Thyroid gland (tissue), 4 donors: ENCODE measurements around the gene HOXC9. TPM values are rescaled to one million over a fixed set of nuclear protein-coding genes. Genes with fewer than 3 reads are reported as not detected.

Source experiments
- DNase-seq, 2 donors: peaks; one replicate each; pipeline ENCODE4 v3.0.0-alpha.2; 2019
- H3K27ac ChIP-seq, 3 donors: fragments of 200-600 bp; sonication (generic); 1 replicate in 2 of 3; 2 replicates in 1 of 3; pipeline ENCODE4 v1.5.1; 2016 to 2019; ENCODE audit warnings: mild to moderate bottlenecking in 1 of 3, moderate library complexity in 1 of 3
- H3K27me3 ChIP-seq: fragments of 200-600 bp; sonication (generic); one replicate; pipeline ENCODE4 v1.5.1; 2019
- H3K36me3 ChIP-seq, 2 donors: fragments of 200-600 bp; sonication (generic); one replicate each; pipeline ENCODE4 v1.5.1; 2016 to 2019
- H3K4me1 ChIP-seq, 2 donors: fragments of 200-600 bp; sonication (generic); one replicate each; pipeline ENCODE4 v1.5.1; 2017 to 2019
- H3K4me3 ChIP-seq, 3 donors: fragments of 200-600 bp; sonication (generic); replicated peaks in 1 of 3; 1 replicate in 2 of 3; 2 replicates in 1 of 3; pipeline ENCODE4 v1.5.1; 2016; ENCODE audit warnings: mild to moderate bottlenecking in 1 of 3
- H3K9me3 ChIP-seq: fragments of 200-600 bp; sonication (generic); one replicate; pipeline ENCODE4 v1.5.1; 2017
- CTCF ChIP-seq, 6 experiments: fragments of 200-600 bp in 3 of 6; fragments of 450-650 bp in 3 of 6; sonication (generic) in 3 of 6; IDR thresholded peaks; one replicate each; pipeline ENCODE4 v1.5.1; 2016 to 2019; ENCODE audit warnings: antibody characterized with exemption in 6 of 6, mild to moderate bottlenecking in 2 of 6, inconsistent platforms in 1 of 6, moderate library complexity in 1 of 6
- POLR2A ChIP-seq, 2 donors: fragments of 450-650 bp; IDR thresholded peaks; one replicate each; pipeline ENCODE4 v1.6.1; 2017; ENCODE audit warnings: antibody characterized with exemption in 2 of 2, mild to moderate bottlenecking in 2 of 2, moderate library complexity in 1 of 2
- WGBS, 2 donors: methylation state at CpG; one replicate each; pipeline ENCODE4 v1.1.5; 2017; 5-methylcytosine and 5-hydroxymethylcytosine counted together
- intact Hi-C: fragments of 100-400 bp; cut with DNase I; formaldehyde crosslinking; loops from one replicate; pipeline ENCODE4 v1.15.1; 2023
- total RNA-seq, 4 donors: library from RNA; depleted of rRNA; stranded (reverse); fragments of >200 nt; gene quantifications; one replicate each; pipeline ENCODE4 v1.2.3, GENCODE V29; 2016

Gene HOXC9
- total RNA-seq, 4 donors from 2014 or later, result 0.22 to 0.27 TPM; not detected in 2

GRCh38 chr12:53976172-53976822 is 23.7 kb upstream of the HOXC9 start:
- H3K4me3 ChIP-seq, result no peak overlapping the region
- intact Hi-C loops, result no loop called here
- peaks cover 87% of the 10 kb centered on the region for H3K27me3 ChIP-seq
- H3K36me3 ChIP-seq, result no peaks in the 10 kb centered on the region
- no peak overlapping the region for H3K27ac ChIP-seq
- 14 to 20% methylated on average over 21 of the region's 21 CpGs for WGBS, 2 donors
- peaks cover 9 to 26% of the 10 kb centered on the region in 2 donors for H3K4me1 ChIP-seq
- no peak for DNase-seq
- H3K9me3 ChIP-seq, result no peaks in the 10 kb centered on the region
- no peak for TF ChIP-seq POLR2A (IDR thresholded peaks at IDR 0.05)
- TF ChIP-seq CTCF (IDR thresholded peaks at IDR 0.05), result no peak

- H3K27me3 ChIP-seq, result peaks cover 87% of the 10 kb centered on the region
- H3K36me3 ChIP-seq, result no peaks in the 10 kb centered on the region
- DNase-seq, result no peak
- H3K4me1 ChIP-seq, result peaks cover 9 to 26% of the 10 kb centered on the region in 2 donors
- intact Hi-C loops, result no loop called here
- TF ChIP-seq POLR2A (IDR thresholded peaks at IDR 0.05), result no peak
- TF ChIP-seq CTCF (IDR thresholded peaks at IDR 0.05), result no peak
- H3K27ac ChIP-seq, result no peak overlapping the region
- H3K9me3 ChIP-seq, result no peaks in the 10 kb centered on the region
- H3K4me3 ChIP-seq, result no peak overlapping the region
- 11 to 13% methylated on average over 9 of the region's 9 CpGs for WGBS, 2 donors
Observed at GRCh38 chr12:53976823-53977595, 23.0 kb upstream of the HOXC9 start.

GRCh38 chr12:53977596-53978445 is 22.1 kb upstream of the HOXC9 start:
- Histone ChIP-seq H3K27ac (no peak overlapping the region), H3K4me1 (peaks cover 9 to 26% of the 10 kb centered on the region in 2 donors), H3K9me3 (no peaks in the 10 kb centered on the region), H3K36me3 (no peaks in the 10 kb centered on the region), H3K27me3 (peaks cover 89% of the 10 kb centered on the region), H3K4me3 (no peak overlapping the region)
- DNase-seq, result no peak
- intact Hi-C loops, result no loop called here
- TF ChIP-seq CTCF (IDR thresholded peaks at IDR 0.05), result no peak
- no peak for TF ChIP-seq POLR2A (IDR thresholded peaks at IDR 0.05)
- 3 to 4% methylated on average over 11 of the region's 11 CpGs for WGBS, 2 donors

GRCh38 chr12:53978477-53979356 is 21.2 kb upstream of the HOXC9 start:
- H3K36me3 ChIP-seq, result no peaks in the 10 kb centered on the region
- H3K4me3 ChIP-seq, result no peak overlapping the region
- intact Hi-C loops, result no loop called here
- no peaks in the 10 kb centered on the region for H3K9me3 ChIP-seq
- no peak for DNase-seq
- H3K4me1 ChIP-seq, result peaks cover 9 to 19% of the 10 kb centered on the region in 2 donors
- peaks cover 89% of the 10 kb centered on the region for H3K27me3 ChIP-seq
- no peak for TF ChIP-seq CTCF (IDR thresholded peaks at IDR 0.05)
- no peak overlapping the region for H3K27ac ChIP-seq
- 8 to 10% methylated on average over 15 of the region's 15 CpGs for WGBS, 2 donors
